Dermis microvascular lymphatic vessel endothelial cell (primary cell): ENCODE results near the gene DENND4B. TPM values are rescaled to one million over a fixed set of nuclear protein-coding genes. Genes with fewer than 3 reads are reported as not detected.
A peak's percentile ranks its signal among the peaks of the same experiment; 100 is the strongest.
"Not testable (repeated sequence)": the region's sequence is repeated elsewhere in the genome, so short reads cannot be mapped to it uniquely, and the experiment has no call there.

Experiments
- DNase-seq, 2 donors: peaks; one replicate each; pipeline versions ENCODE4 v3.0.0 to v3.0.0-alpha.2; 2010; ENCODE audit warnings: low read depth in 2 of 2
- total RNA-seq: library from RNA; depleted of rRNA; stranded (reverse); fragments of >200 nt; gene quantifications from 2 replicates; pipeline ENCODE4 v1.2.1, GENCODE V29; 2014

The DENND4B gene
- 6.7 and 13.9 TPM in 2 replicates for total RNA-seq

GRCh38 chr1:153946622-153947241 lies at the start of gene DENND4B:
DENND4B (minus strand) TSS chr1:153946718; CDS start chr1:153944374, 2,344 bp downstream.
- DNase-seq: peak; percentile 46 to 85

DNA sequence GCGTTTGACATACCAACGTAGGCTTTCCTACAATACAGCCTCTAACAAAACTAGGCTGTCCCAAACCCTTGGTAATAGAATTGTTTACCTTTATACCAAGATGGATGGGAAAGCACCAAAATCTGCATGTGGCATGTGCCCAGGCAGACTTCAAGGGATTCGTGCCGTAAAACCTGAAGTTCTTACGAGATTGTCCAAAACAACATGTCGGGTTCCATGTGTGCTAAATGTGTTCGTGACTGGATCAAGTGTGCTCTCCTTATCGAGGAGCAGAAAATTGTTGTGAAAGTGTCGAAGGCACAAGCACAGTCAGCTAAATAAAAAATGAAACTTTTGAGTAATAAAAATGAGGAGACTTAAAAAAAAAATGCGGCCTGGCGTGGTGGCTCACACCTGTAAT lies 49.1 kb upstream of the DENND4B start:
- no peak for DNase-seq

- no peak for DNase-seq
Measured at GRCh38 chr1:153995202-153995601, 48.7 kb upstream of the DENND4B start.

DNA sequence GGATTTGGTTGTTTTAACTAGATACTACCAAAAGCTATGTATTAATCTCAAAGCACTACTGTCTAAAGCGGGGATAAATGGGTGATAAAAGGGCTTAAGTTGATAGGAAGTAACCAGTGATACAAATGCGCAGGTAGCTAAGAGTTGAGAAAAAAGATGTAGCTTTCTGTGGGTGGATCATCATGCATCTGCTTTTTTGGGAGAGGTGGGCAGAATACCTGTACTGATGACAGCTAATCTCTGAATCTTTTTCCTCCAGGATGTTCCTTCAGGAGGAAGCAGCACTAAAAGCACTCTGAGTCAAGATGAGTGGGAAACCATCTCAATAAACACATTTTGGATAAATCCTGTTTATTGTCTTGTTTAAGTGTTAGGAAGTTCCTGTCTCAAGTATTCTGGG lies 45.3 kb upstream of the DENND4B start:
- DNase-seq: no peak

DNA sequence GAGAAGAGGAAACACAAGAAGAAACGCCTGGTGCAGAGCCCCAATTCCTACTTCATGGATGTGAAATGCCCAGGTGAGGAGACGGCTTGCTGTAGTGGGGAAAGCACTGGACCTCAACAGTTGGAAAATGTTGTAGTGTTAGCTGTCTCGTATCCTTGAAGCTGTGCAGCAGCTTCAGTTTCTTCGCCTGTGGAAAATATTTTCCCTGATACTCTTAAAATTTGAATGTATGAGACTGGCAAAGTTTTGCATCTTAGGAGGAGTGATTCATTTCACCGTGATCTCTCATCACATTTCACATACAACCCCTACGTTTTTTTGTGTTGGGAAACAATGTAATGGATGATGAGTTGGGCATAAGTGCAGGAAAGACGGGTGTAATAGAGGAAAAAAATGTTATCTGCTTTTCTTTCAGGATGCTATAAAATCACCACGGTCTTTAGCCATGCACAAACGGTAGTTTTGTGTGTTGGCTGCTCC lies 44.7 kb upstream of the DENND4B start:
- no peak for DNase-seq

GRCh38 chr1:153990468-153991150 lies 44.1 kb upstream of the DENND4B start, which contains the start of gene RPS27:
RPS27 (plus strand) TSS chr1:153990762; CDS start chr1:153990797, 35 bp downstream.
- DNase-seq: peak; percentile 97

- DNase-seq: no peak
Measured at GRCh38 chr1:153987621-153988020, 41.1 kb upstream of the DENND4B start.

DNA sequence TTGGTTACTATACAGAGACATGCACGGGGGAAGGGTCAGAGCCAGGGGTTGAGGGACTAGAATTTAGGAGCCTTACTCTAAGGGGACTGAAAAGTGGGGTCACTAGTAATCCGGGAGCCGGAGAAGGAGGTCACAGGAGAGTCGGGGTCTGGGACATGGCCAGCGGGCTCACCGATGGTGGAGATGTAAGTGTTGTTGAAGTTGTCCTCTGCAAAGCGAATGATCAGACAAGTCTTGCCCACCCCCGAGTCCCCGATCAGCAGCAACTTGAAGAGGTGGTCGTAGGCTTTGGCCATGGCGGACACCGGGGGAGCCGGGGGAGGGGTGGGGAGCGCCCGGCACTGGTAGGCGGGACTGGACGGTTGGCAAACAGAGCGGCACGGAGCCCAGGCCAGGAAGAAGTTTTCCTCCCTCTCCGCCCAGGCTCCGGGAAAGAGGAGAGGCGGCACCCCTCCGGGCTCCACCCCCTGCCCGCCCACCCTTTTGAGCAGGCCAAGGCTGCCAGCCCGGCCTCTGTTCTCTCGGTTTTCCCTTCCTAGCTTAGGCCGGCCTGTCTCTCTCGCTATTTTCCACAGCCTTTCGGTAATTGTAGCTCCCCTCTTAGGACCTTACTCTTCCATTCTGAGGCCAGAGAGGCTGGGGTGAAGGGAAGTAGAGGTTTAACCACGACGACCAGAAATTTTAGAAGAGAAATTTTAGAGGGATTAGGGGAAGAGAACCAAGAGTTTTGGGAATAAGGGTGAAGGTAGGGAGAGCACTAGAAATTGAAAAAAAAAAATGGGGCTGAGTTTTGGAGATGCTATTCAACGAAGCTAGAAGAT lies 39.6 kb upstream of the DENND4B start, which contains the start of gene RAB13:
RAB13 (minus strand) TSS at position 399 of the 821 bp plus-strand sequence; CDS start at position 296, 103 bp downstream.
- peak; percentile 46 to 90 for DNase-seq

GRCh38 chr1:153985341-153985912 lies 38.9 kb upstream of the DENND4B start:
- peak in 1 of 2 donors; percentile 63 for DNase-seq

DNA sequence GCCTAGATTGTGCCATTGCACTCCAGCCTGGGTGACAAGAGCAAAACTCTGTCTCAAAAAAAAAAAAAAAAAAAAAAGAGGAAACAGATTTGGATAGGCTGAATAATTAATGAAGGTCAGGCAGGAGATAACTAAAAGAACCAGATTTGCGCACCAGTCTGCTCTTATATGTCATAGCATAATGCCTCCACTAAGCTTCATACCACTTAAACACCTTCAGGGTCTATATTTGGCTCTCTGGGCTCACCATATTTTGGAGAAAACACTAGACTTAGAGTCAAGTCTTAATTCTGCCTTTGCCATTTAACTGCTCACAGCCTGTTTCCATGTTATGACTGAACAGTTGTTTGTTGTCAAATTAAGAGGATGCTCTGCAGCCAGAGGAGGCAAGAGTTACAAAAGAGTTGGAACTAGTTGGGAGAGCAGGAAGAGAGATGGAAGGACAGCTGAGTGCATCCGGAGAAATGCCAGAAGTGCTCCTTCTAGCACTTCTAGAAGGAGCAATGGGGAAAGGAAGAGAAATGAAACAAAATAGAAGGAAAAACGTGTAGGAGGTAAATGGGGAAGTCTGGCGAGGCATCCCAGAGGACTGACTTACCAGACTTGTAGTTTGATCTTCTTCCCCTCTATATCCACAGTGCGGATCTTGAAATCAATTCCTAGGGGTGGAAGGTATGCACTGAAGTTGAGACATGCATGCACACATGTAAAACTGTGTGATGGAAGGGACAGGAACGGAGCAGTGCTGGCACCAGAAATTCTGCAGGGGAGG lies 37.8 kb upstream of the DENND4B start:
- no peak for DNase-seq

- not testable (repeated sequence) for DNase-seq
Measured at GRCh38 chr1:153981735-153982134, 35.2 kb upstream of the DENND4B start.

DNA sequence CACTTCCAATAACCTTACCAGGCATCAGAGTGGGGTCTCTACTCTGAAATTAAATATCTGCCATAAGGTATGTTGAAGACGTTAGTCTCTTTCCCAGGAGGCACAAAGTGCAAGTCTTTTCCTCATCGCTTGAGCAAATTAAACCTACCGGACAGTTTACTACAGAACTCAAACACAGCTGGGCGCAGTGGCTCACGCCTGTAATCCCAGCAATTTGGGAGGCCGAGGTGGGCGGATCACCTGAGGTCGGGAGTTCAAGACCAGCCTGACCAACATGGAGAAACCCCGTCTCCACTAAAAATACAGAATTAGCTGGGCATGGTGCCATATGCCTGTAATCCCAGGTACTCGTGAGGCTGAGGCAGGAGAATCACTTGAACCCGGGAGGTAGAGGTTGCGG lies 32.6 kb upstream of the DENND4B start:
- not testable (repeated sequence) for DNase-seq

GRCh38 chr1:153978274-153978909 lies 31.9 kb upstream of the DENND4B start:
- no peak for DNase-seq

- DNase-seq: peak; percentile 55 to 89
Measured at GRCh38 chr1:153977250-153978240, 31.0 kb upstream of the DENND4B start, which contains the start of gene JTB. JTB (minus strand) TSS chr1:153977674; CDS start chr1:153977252, 422 bp downstream.

DNA sequence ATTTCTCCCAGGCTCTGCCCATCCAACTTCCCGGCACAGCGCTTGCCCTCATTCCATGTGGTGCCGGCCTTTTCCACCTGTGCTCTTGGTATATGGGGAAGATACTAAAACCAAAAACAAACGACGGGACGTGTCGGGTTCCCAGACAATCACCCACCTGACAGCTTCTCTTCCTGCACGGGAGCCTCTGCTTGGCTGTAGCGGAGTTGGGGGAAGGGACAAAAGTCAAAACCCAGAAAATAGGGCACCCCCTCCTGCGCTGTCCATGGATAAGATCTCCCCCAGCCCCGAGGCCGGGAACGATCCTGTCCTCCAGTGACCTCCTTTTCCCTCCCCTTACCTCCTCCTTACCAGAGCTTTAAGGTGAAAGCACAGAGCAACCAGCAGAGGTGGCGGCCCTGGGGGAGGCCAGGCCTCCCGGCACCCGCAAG lies 30.3 kb upstream of the DENND4B start:
- no peak for DNase-seq

DNA sequence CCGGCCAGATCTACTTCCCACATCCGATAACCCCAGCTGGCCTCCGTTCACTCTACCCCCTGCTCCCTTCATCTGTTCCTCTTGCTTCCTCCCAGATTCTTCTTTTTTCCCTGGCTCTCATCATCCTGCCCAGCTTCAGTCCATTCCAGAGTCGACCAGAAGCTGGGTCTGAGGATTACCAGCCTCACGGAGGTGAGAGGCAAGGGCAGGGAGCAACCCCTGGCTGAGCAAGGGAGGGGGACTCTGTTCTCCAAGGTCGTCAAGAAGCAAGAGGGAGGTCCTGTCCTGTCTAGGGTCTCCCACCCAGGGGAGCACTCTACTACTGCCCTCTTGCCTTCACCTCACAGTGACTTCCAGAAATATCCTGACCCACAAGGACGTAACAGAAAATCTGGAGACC lies 27.0 kb upstream of the DENND4B start:
- DNase-seq: no peak

DNA sequence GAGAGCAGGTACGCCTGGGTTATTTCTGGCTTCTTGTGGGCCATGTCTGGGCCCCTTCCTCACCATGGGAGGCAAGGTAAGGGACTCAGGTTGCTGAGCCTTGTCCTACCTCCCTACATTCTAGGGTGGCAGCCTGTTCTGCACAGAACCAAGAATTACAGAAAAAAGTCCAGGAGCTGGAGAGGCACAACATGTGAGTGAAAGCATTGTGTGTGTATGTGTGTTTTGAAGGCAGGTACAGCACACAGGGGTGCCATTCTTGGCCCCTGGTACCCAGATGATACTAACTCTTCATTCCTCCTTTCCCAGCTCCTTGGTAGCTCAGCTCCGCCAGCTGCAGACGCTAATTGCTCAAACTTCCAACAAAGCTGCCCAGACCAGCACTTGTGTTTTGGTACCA lies 26.6 kb upstream of the DENND4B start:
- no peak for DNase-seq

- DNase-seq: no peak
Measured at GRCh38 chr1:153970346-153970745, 23.8 kb upstream of the DENND4B start.

DNA sequence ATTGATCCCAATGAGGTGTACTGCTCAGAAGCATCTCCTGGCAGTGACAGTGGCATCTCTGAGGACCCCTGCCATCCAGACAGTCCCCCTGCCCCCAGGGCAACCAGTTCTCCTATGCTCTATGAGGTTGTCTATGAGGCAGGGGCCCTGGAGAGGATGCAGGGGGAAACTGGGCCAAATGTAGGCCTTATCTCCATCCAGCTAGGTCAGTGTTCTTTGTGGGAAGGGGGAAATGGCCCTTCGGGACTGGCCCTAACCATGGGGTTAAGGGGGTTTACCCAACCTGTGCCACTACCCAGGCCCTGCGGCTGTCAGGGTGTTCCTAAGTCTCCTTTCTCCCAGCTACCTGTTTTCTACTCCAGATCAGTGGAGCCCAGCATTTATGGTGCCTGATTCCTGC lies 22.5 kb upstream of the DENND4B start:
- no peak for DNase-seq
